HCT116 (cell line): ENCODE results near the gene EPS8L2. TPM values are rescaled to one million over a fixed set of nuclear protein-coding genes. Genes with fewer than 3 reads are reported as not detected.

ENCODE experiments used
- ATAC-seq: fragments of 200-7000 bp; cut with Tn5 transposase; 2 replicates; pipeline ENCODE4 v1.9.1; 2020; ENCODE audit warnings: mild to moderate bottlenecking, moderate library complexity
- BruUV-seq: library from RNA; stranded (reverse); fragments of 400-500 nt; replicated peaks from 2 replicates; lab custom pipeline; 2021; lab: Mats Ljungman, UMichigan
- CTCF ChIA-PET: fragments of 300-600 bp; sonication (Branson Sonifier 250); formaldehyde crosslinking; loops from one replicate; lab custom pipeline; 2021; ENCODE audit warnings: antibody characterized with exemption; lab: Charles Lee
- POLR2A ChIA-PET: fragments of 300-600, 350-600 bp; sonication (Branson Sonifier 250); formaldehyde crosslinking; loops from one replicate; lab custom pipeline; 2021; ENCODE audit warnings: antibody characterized with exemption; lab: Charles Lee
- RAD21 ChIA-PET, 2 experiments: fragments of 300-600 bp; sonication (Branson Sonifier 250); formaldehyde crosslinking; loops; one replicate each; lab custom pipeline; 2023; ENCODE audit warnings: low total read pairs in 2 of 2; ENCODE audit not compliant: uncharacterized antibody in 2 of 2, unreplicated experiment in 2 of 2, low non-redundant PET in 1 of 2; lab: Charles Lee
- DNase-seq: peaks from one replicate; pipeline ENCODE4 v3.0.0-alpha.2; 2010; ENCODE audit warnings: low read depth, low spot score
- H2AFZ ChIP-seq: fragments of 200-600 bp; shearing (Covaris generic), sonication (generic); 2 replicates; pipeline ENCODE4 v1.6.1; 2017; ENCODE audit warnings: low read depth, mixed run types, mixed read lengths, antibody characterized with exemption, low read length; ENCODE audit not compliant: poor library complexity, severe bottlenecking
- H3K27ac ChIP-seq: 2 replicates; pipeline ENCODE4 v1.5.1; 2012; ENCODE audit warnings: low read depth, low read length
- H3K27me3 ChIP-seq: fragments of 200-600 bp; sonication (generic); 2 replicates; pipeline ENCODE4 v1.6.1; 2016; ENCODE audit warnings: mixed run types, low read length, mixed read lengths; ENCODE audit not compliant: insufficient read depth
- H3K36me3 ChIP-seq, 2 experiments: fragments of 200-500 bp in 1 of 2; fragments of 200-600 bp in 1 of 2; sonication (Bioruptor generic) in 1 of 2; sonication (generic) in 1 of 2; 2 replicates each; pipeline versions ENCODE4 v1.5.1 to v1.6.1; 2014 to 2016; ENCODE audit warnings: low read length in 2 of 2, inconsistent platforms in 1 of 2, mixed read lengths in 1 of 2, mixed run types in 1 of 2; ENCODE audit not compliant: insufficient read depth in 2 of 2, control insufficient read depth in 1 of 2
- H3K4me1 ChIP-seq, 2 experiments: fragments of 200-600 bp in 1 of 2; sonication (generic) in 1 of 2; 2 replicates each; pipeline versions ENCODE4 v1.5.1 to v1.6.1; 2012 to 2017; ENCODE audit warnings: low read length in 2 of 2, inconsistent platforms in 1 of 2, mild to moderate bottlenecking in 1 of 2, mixed read lengths in 1 of 2, mixed run types in 1 of 2, moderate library complexity in 1 of 2; ENCODE audit not compliant: insufficient read depth in 2 of 2, control insufficient read depth in 1 of 2
- H3K4me2 ChIP-seq: fragments of 200-600 bp; sonication (generic); 2 replicates; pipeline ENCODE4 v1.6.1; 2017; ENCODE audit warnings: mixed run types, low read length, mixed read lengths
- H3K4me3 ChIP-seq, 2 experiments: fragments of 200-600 bp in 1 of 2; sonication (generic) in 1 of 2; replicated peaks in 1 of 2; 2 replicates each; pipeline ENCODE4 v1.5.1; 2011 to 2016; ENCODE audit warnings: low read length in 2 of 2, control low read depth in 1 of 2, low read depth in 1 of 2, mild to moderate bottlenecking in 1 of 2, mixed read lengths in 1 of 2, mixed run types in 1 of 2
- H3K79me2 ChIP-seq: fragments of 200-600 bp; sonication (generic); 2 replicates; pipeline ENCODE4 v1.6.1; 2017; ENCODE audit warnings: mild to moderate bottlenecking, mixed run types, low read length, moderate library complexity, mixed read lengths; ENCODE audit not compliant: insufficient read depth
- H3K9ac ChIP-seq: fragments of 200-600 bp; sonication (generic); 2 replicates; pipeline ENCODE4 v1.6.1; 2016; ENCODE audit warnings: low read length, mixed read lengths
- H3K9me2 ChIP-seq: fragments of 200-600 bp; sonication (generic), shearing (Covaris generic); 2 replicates; pipeline ENCODE4 v1.6.1; 2017; ENCODE audit warnings: mixed run types, mild to moderate bottlenecking, moderate library complexity; ENCODE audit not compliant: insufficient read depth
- H3K9me3 ChIP-seq, 2 experiments: fragments of 200-500 bp in 1 of 2; fragments of 200-600 bp in 1 of 2; sonication (Bioruptor generic) in 1 of 2; sonication (generic) in 1 of 2; 2 replicates each; pipeline ENCODE4 v1.6.1; 2014 to 2017; ENCODE audit warnings: low read length in 2 of 2, mixed read lengths in 2 of 2, inconsistent platforms in 1 of 2, low read depth in 1 of 2, mild to moderate bottlenecking in 1 of 2, mixed run types in 1 of 2, moderate library complexity in 1 of 2; ENCODE audit not compliant: control insufficient read depth in 1 of 2, insufficient read depth in 1 of 2
- H4K20me1 ChIP-seq: fragments of 200-600 bp; sonication (generic), shearing (Covaris generic); 2 replicates; pipeline ENCODE4 v1.6.1; 2017; ENCODE audit warnings: mixed run types, mild to moderate bottlenecking, moderate library complexity; ENCODE audit not compliant: insufficient read depth
- CEBPB ChIP-seq: IDR thresholded peaks from 2 replicates; pipeline ENCODE4 v1.6.1; 2012; ENCODE audit warnings: low read depth
- EGR1 ChIP-seq: IDR thresholded peaks from 2 replicates; pipeline ENCODE4 v1.6.1; 2012; ENCODE audit warnings: low read depth
- EZH2 ChIP-seq: fragments of 200-600 bp; sonication (generic); IDR thresholded peaks from 2 replicates; pipeline ENCODE4 v1.6.1; 2017; ENCODE audit warnings: antibody characterized with exemption, mixed run types
- ZFX ChIP-seq: fragments of 450-650 bp; IDR thresholded peaks from 2 replicates; pipeline ENCODE4 v1.6.1; 2017
- intact Hi-C: fragments of 100-400 bp; cut with micrococcal nuclease; formaldehyde crosslinking; loops from 2 replicates; pipeline ENCODE4 v1.10.0; 2022
- total RNA-seq: library from RNA; stranded (reverse); gene quantifications from one replicate; pipeline ENCODE4 v1.2.1, GENCODE V29; 2021; ENCODE audit not compliant: unreplicated experiment
- TF ChIP-seq, protein P1 (sequence below): IDR thresholded peaks from 2 replicates; pipeline ENCODE4 v1.6.1; 2012
- TF ChIP-seq, protein P2 (sequence below): IDR thresholded peaks from 2 replicates; pipeline ENCODE4 v1.6.1; 2012; ENCODE audit warnings: low read depth
- TF ChIP-seq, protein P3 (sequence below), 3 experiments: fragments of 200-600 bp in 1 of 3; sonication (generic) in 1 of 3; IDR thresholded peaks in 2 of 3; conservative IDR thresholded peaks in 1 of 3; 2 replicates each; pipeline ENCODE4 v1.5.1; 2012 to 2017; ENCODE audit warnings: low read depth in 2 of 3, low read length in 2 of 3, antibody characterized with exemption in 1 of 3, borderline replicate concordance in 1 of 3, control low read depth in 1 of 3, mild to moderate bottlenecking in 1 of 3, mixed read lengths in 1 of 3, mixed run types in 1 of 3, moderate library complexity in 1 of 3; ENCODE audit not compliant: insufficient read depth in 1 of 3

Gene EPS8L2
- total RNA-seq, 1 experiment from 2014 or later = 157 TPM

DNA sequence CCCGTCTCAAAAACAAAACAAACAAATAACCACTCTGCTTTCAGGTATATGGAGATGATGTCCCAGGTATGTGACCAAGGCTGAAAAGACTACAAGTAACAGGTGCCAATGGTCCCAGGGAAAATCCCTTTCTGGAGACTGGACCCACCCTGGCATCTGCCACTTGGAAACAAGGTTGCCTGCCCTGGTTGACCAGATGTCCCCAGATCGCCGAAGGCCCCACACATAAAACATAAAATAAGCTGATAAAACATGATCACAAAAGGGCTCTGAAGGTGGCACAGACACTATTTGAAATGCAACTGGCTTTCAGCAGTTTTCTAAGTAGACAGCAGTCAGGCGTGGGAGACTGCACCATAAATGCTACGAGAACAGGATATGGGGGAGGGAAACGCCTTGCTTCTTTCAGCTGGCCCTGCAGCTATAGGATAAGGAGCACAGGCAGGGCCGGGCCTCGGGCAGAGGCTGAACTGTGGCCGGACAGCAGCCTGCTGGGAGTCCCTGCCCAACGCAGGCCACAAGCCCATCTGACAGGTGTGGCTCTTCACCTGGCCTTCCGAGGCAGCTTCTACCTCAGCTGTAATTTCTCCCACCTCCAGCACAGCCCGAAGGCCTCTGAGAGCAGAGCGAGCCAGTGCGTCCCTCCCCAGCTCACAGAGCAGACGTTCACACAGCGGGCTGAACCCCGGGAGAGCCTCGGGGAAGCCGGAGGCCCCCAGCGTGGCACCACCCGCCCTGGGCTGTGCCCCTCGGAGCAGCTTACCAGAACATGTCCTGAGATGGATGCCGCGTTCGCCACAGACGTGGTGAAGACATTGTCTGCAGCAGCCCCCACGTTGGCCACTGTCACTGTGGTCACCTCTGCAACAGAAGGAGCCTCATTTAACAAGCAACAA is 15.0 kb upstream of the EPS8L2 start:
- DNase-seq (no peak), ATAC-seq (no peak)
- ChIA-PET RAD21 (no interaction called here), POLR2A (interaction anchor here (1.2 kb wide), 1 partner anchor 115 kb away, joined by 3 read pairs; the partner anchor contains the start of gene PHRF1), CTCF (no interaction called here)
- H3K4me1 ChIP-seq = peaks cover 8 to 21% of the 10 kb centered on the region in 2 experiments
- H3K27ac ChIP-seq = no peak overlapping the region
- no peak overlapping the region for H3K4me3 ChIP-seq
- peaks cover 13 to 16% of the 10 kb centered on the region in 2 experiments for H3K36me3 ChIP-seq
- intact Hi-C loops = no loop called here
- no peak overlapping the region for H2AFZ ChIP-seq
- H3K9me2 ChIP-seq = no peaks in the 10 kb centered on the region
- H3K9me3 ChIP-seq = no peaks in the 10 kb centered on the region
- H3K27me3 ChIP-seq = no peaks in the 10 kb centered on the region
- H4K20me1 ChIP-seq = no peaks in the 10 kb centered on the region
- TF ChIP-seq CEBPB = no peak
- TF ChIP-seq, protein P1, sequence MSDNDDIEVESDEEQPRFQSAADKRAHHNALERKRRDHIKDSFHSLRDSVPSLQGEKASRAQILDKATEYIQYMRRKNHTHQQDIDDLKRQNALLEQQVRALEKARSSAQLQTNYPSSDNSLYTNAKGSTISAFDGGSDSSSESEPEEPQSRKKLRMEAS = no peak
- H3K9ac ChIP-seq = no peak overlapping the region
- BruUV-seq = no TSS peak
- H3K4me2 ChIP-seq = no peak overlapping the region
- H3K79me2 ChIP-seq = peaks cover 26% of the 10 kb centered on the region

DNA sequence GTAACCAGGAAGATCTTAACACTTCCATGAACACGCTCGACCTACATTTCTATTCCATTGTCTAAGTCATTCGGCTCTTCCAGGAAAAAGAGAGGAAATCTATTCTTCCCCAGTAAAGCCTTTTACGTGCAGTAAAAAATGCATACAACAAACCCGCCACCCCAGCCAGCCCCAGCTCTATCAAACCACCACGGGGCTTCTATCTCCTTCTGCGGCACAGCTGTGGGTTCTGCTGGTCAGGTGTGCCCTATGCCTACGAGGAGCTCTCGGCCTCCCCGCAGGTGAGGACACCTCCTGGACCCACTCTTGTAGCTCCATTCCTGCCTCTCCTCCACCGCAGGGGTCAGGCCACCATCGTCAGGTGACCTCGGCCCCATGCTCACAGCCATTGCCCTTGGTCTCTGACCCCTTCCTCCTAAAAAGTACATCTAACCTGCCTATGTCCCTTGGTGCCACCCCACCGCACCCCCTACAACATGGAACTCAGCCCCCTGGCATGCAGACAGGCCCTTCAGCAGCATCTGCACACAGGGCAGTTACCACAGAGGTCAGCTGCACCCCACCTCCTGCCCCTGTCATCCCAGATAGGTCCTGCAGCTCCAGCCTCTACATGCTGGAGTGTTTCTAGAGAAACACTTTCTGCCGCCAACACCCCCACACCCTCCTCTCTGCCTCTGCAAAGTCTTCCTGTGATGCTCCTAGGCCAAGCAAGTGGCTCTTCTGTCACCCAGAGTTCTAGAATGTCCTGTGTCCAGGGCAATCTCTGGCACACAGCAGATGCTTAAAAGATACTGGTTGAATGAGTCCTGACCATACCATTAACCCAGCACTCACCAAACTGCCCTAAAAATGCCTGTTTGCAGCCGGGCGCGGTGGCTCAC is 14.1 kb upstream of the EPS8L2 start:
- ChIA-PET POLR2A (interaction anchor here (1.2 kb wide), 1 partner anchor 116 kb away, joined by 3 read pairs; the partner anchor contains the start of gene PHRF1), RAD21 (no interaction called here), CTCF (no interaction called here)
- Histone ChIP-seq H3K4me3 (no peak overlapping the region), H3K27me3 (no peaks in the 10 kb centered on the region), H3K4me1 (peaks cover 8 to 27% of the 10 kb centered on the region in 2 experiments), H3K79me2 (peaks cover 31% of the 10 kb centered on the region), H3K9me3 (no peaks in the 10 kb centered on the region), H2AFZ (no peak overlapping the region), H3K27ac (no peak overlapping the region), H3K36me3 (peaks cover 7 to 9% of the 10 kb centered on the region in 2 experiments; a peak in 3 of 4 replicates), H3K9me2 (no peaks in the 10 kb centered on the region), H3K9ac (no peak overlapping the region), H3K4me2 (no peak overlapping the region), H4K20me1 (no peaks in the 10 kb centered on the region)
- TF ChIP-seq, protein P2, sequence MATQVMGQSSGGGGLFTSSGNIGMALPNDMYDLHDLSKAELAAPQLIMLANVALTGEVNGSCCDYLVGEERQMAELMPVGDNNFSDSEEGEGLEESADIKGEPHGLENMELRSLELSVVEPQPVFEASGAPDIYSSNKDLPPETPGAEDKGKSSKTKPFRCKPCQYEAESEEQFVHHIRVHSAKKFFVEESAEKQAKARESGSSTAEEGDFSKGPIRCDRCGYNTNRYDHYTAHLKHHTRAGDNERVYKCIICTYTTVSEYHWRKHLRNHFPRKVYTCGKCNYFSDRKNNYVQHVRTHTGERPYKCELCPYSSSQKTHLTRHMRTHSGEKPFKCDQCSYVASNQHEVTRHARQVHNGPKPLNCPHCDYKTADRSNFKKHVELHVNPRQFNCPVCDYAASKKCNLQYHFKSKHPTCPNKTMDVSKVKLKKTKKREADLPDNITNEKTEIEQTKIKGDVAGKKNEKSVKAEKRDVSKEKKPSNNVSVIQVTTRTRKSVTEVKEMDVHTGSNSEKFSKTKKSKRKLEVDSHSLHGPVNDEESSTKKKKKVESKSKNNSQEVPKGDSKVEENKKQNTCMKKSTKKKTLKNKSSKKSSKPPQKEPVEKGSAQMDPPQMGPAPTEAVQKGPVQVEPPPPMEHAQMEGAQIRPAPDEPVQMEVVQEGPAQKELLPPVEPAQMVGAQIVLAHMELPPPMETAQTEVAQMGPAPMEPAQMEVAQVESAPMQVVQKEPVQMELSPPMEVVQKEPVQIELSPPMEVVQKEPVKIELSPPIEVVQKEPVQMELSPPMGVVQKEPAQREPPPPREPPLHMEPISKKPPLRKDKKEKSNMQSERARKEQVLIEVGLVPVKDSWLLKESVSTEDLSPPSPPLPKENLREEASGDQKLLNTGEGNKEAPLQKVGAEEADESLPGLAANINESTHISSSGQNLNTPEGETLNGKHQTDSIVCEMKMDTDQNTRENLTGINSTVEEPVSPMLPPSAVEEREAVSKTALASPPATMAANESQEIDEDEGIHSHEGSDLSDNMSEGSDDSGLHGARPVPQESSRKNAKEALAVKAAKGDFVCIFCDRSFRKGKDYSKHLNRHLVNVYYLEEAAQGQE = no peak
- no peak for TF ChIP-seq EZH2
- TF ChIP-seq, protein P3, sequence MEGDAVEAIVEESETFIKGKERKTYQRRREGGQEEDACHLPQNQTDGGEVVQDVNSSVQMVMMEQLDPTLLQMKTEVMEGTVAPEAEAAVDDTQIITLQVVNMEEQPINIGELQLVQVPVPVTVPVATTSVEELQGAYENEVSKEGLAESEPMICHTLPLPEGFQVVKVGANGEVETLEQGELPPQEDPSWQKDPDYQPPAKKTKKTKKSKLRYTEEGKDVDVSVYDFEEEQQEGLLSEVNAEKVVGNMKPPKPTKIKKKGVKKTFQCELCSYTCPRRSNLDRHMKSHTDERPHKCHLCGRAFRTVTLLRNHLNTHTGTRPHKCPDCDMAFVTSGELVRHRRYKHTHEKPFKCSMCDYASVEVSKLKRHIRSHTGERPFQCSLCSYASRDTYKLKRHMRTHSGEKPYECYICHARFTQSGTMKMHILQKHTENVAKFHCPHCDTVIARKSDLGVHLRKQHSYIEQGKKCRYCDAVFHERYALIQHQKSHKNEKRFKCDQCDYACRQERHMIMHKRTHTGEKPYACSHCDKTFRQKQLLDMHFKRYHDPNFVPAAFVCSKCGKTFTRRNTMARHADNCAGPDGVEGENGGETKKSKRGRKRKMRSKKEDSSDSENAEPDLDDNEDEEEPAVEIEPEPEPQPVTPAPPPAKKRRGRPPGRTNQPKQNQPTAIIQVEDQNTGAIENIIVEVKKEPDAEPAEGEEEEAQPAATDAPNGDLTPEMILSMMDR (IDR thresholded peaks at IDR 0.05 in 2 of 3, conservative IDR thresholded peaks at IDR 0.05 in 1 of 3; ENCODE audit: borderline replicate concordance in 1 of 3, insufficient read depth in 1 of 3, low read depth in 2 of 3, low read length in 2 of 3) = no peak
- no peak for TF ChIP-seq EGR1
- no peak for TF ChIP-seq ZFX
- intact Hi-C loops = no loop called here
- no TSS peak for BruUV-seq
- ATAC-seq (no peak), DNase-seq (no peak)
